H1 (cell line): ENCODE results near the gene GRIP2. TPM values are rescaled to one million over a fixed set of nuclear protein-coding genes. Genes with fewer than 3 reads are reported as not detected.

Experiments used
- CTCF ChIA-PET: fragments of 300-600 bp; sonication (Branson Sonifier 250); formaldehyde crosslinking; loops from one replicate; lab custom pipeline; 2021; ENCODE audit not compliant: partially characterized antibody; lab: Charles Lee
- POLR2A ChIA-PET: fragments of 300-600 bp; sonication (Branson Sonifier 250); formaldehyde crosslinking; loops from one replicate; lab custom pipeline; 2021; ENCODE audit warnings: inconsistent platforms; ENCODE audit not compliant: partially characterized antibody; lab: Charles Lee
- DNase-seq, 2 experiments: peaks; one replicate each; pipeline versions ENCODE4 v3.0.0 to v3.0.0-alpha.2; 2010 to 2022; ENCODE audit warnings: low spot score in 2 of 2, low read depth in 1 of 2, mixed read lengths in 1 of 2
- FAIRE-seq: peaks from 2 replicates; lab custom pipeline; 2011; peaks lifted over from hg19 to GRCh38; lab: Jason Lieb, UNC
- H2AFZ ChIP-seq: 2 replicates; pipeline ENCODE4 v1.8.1; 2012; ENCODE audit warnings: low read length, inconsistent platforms
- H2AK5ac ChIP-seq: 2 replicates; pipeline ENCODE4 v1.6.1; 2013; ENCODE audit warnings: low read depth, low read length
- H2BK120ac ChIP-seq: replicated peaks from 2 replicates; pipeline ENCODE3; 2013; ENCODE audit warnings: low read depth, low read length, inconsistent platforms
- H2BK12ac ChIP-seq: 2 replicates; pipeline ENCODE4 v1.6.1; 2013; ENCODE audit warnings: low read depth, low read length
- H2BK15ac ChIP-seq: 2 replicates; pipeline ENCODE4 v1.6.1; 2013; ENCODE audit warnings: low read length
- H2BK20ac ChIP-seq: 2 replicates; pipeline ENCODE4 v1.6.1; 2013; ENCODE audit warnings: low read length
- H2BK5ac ChIP-seq: 2 replicates; pipeline ENCODE4 v1.6.1; 2013; ENCODE audit warnings: low read depth, low read length
- H3K14ac ChIP-seq: 2 replicates; pipeline ENCODE4 v1.6.1; 2013; ENCODE audit warnings: inconsistent platforms; ENCODE audit not compliant: insufficient read length
- H3K18ac ChIP-seq: 2 replicates; pipeline ENCODE4 v1.6.1; 2013; ENCODE audit warnings: low read length; ENCODE audit errors: extremely low read depth
- H3K23ac ChIP-seq: 2 replicates; pipeline ENCODE4 v1.6.1; 2013; ENCODE audit warnings: inconsistent platforms; ENCODE audit not compliant: insufficient read length
- H3K23me2 ChIP-seq: 2 replicates; pipeline ENCODE4 v1.6.1; 2013; ENCODE audit warnings: low read depth, low read length
- H3K27ac ChIP-seq: 2 replicates; pipeline ENCODE4 v1.6.1; 2011; ENCODE audit warnings: low read depth, low read length, inconsistent platforms
- H3K27me3 ChIP-seq, 4 experiments: replicated peaks in 1 of 4; 1 replicate in 1 of 4; 2 replicates in 3 of 4; pipeline versions ENCODE4 v1.6.1 to v1.8.1; 2011 to 2013; ENCODE audit warnings: low read length in 3 of 4, mild to moderate bottlenecking in 3 of 4, inconsistent platforms in 2 of 4, mixed read lengths in 2 of 4, moderate library complexity in 1 of 4; ENCODE audit not compliant: control insufficient read depth in 3 of 4, insufficient read depth in 3 of 4; ENCODE audit errors: extremely low read depth in 1 of 4
- H3K36me3 ChIP-seq, 4 experiments: 2 replicates each; pipeline versions ENCODE4 v1.6.1 to v1.8.1; 2011 to 2013; ENCODE audit warnings: mild to moderate bottlenecking in 4 of 4, low read length in 3 of 4, moderate library complexity in 2 of 4, control low read depth in 1 of 4, inconsistent platforms in 1 of 4; ENCODE audit not compliant: insufficient read depth in 4 of 4, control insufficient read depth in 2 of 4
- H3K4ac ChIP-seq: replicated peaks from 2 replicates; pipeline ENCODE3; 2013; ENCODE audit warnings: low read length, low read depth, mixed read lengths, inconsistent platforms; ENCODE audit not compliant: insufficient read length
- H3K4me1 ChIP-seq, 4 experiments: replicated peaks in 1 of 4; 1 replicate in 1 of 4; 2 replicates in 3 of 4; pipeline versions ENCODE4 v1.6.1 to v1.8.1; 2011 to 2013; ENCODE audit warnings: low read length in 3 of 4, inconsistent platforms in 2 of 4, mixed read lengths in 1 of 4; ENCODE audit not compliant: insufficient read depth in 4 of 4, control insufficient read depth in 3 of 4
- H3K4me2 ChIP-seq, 2 experiments: 2 replicates each; pipeline versions ENCODE4 v1.6.1 to v1.8.1; 2011 to 2013; ENCODE audit warnings: low read depth in 2 of 2, low read length in 2 of 2, control low read depth in 1 of 2, inconsistent platforms in 1 of 2, mild to moderate bottlenecking in 1 of 2; ENCODE audit not compliant: insufficient read depth in 1 of 2
- H3K4me3 ChIP-seq, 4 experiments: fragments of 200-600, 300-600 bp in 1 of 4; sonication (generic), shearing (Covaris generic), sonication (Bioruptor Twin) in 1 of 4; 2 replicates each; pipeline versions ENCODE4 v1.5.1 to v1.8.1; 2011 to 2016; ENCODE audit warnings: low read length in 4 of 4, low read depth in 3 of 4, control low read depth in 2 of 4, inconsistent platforms in 2 of 4, mild to moderate bottlenecking in 2 of 4, mixed read lengths in 1 of 4, moderate library complexity in 1 of 4; ENCODE audit not compliant: insufficient read depth in 2 of 4; ENCODE audit errors: extremely low read depth in 1 of 4
- H3K56ac ChIP-seq: replicated peaks from 2 replicates; pipeline ENCODE3; 2013; ENCODE audit warnings: low read depth, mild to moderate bottlenecking, mixed read lengths, low read length, inconsistent platforms; ENCODE audit not compliant: insufficient read length
- H3K79me1 ChIP-seq: 2 replicates; pipeline ENCODE4 v1.6.1; 2013; ENCODE audit warnings: low read depth, low read length, control low read depth
- H3K79me2 ChIP-seq, 2 experiments: 2 replicates each; pipeline versions ENCODE4 v1.6.1 to v1.8.1; 2012 to 2013; ENCODE audit warnings: low read length in 2 of 2, mild to moderate bottlenecking in 2 of 2, inconsistent platforms in 1 of 2; ENCODE audit not compliant: insufficient read depth in 2 of 2, control insufficient read depth in 1 of 2
- H3K9ac ChIP-seq, 4 experiments: replicated peaks in 1 of 4; 1 replicate in 1 of 4; 2 replicates in 3 of 4; pipeline versions ENCODE4 v1.6.1 to v1.8.1; 2011 to 2013; ENCODE audit warnings: low read depth in 3 of 4, low read length in 3 of 4, control low read depth in 2 of 4, mild to moderate bottlenecking in 2 of 4, moderate library complexity in 2 of 4, inconsistent platforms in 1 of 4; ENCODE audit errors: extremely low read depth in 1 of 4
- H3K9me3 ChIP-seq, 2 experiments: 2 replicates each; pipeline versions ENCODE4 v1.6.1 to v1.8.1; 2012 to 2013; ENCODE audit warnings: mild to moderate bottlenecking in 2 of 2, moderate library complexity in 2 of 2, control low read depth in 1 of 2, inconsistent platforms in 1 of 2, low read depth in 1 of 2, low read length in 1 of 2, mixed read lengths in 1 of 2; ENCODE audit not compliant: insufficient read depth in 2 of 2
- H4K20me1 ChIP-seq, 2 experiments: replicated peaks in 1 of 2; 2 replicates each; pipeline versions ENCODE3 to v1.8.1; 2011 to 2013; ENCODE audit warnings: inconsistent platforms in 2 of 2, low read length in 2 of 2, mild to moderate bottlenecking in 1 of 2; ENCODE audit not compliant: insufficient read depth in 2 of 2, control insufficient read depth in 1 of 2
- H4K5ac ChIP-seq: 2 replicates; pipeline ENCODE4 v1.6.1; 2013; ENCODE audit warnings: low read length, low read depth, mixed read lengths, inconsistent platforms; ENCODE audit not compliant: insufficient read length
- H4K8ac ChIP-seq: 2 replicates; pipeline ENCODE4 v1.8.0; 2013; ENCODE audit warnings: mild to moderate bottlenecking, moderate library complexity, low read length, inconsistent platforms; ENCODE audit not compliant: insufficient read depth; ENCODE audit errors: extremely low read depth
- H4K91ac ChIP-seq: replicated peaks from 2 replicates; pipeline ENCODE3; 2013; ENCODE audit warnings: low read length, mixed read lengths, inconsistent platforms; ENCODE audit not compliant: insufficient read length
- CHD2 ChIP-seq: IDR thresholded peaks from 2 replicates; pipeline ENCODE4 v1.6.1; 2012; ENCODE audit warnings: low read length, improper control_type of control experiment
- EZH2 ChIP-seq: fragments of 200-600 bp; sonication (generic); IDR thresholded peaks from 2 replicates; pipeline ENCODE4 v1.7.1; 2012; ENCODE audit warnings: low read depth, mild to moderate bottlenecking, moderate library complexity, low read length, inconsistent platforms; ENCODE audit not compliant: severe bottlenecking
- ZNF274 ChIP-seq: IDR thresholded peaks from 2 replicates; pipeline ENCODE4 v1.7.0; 2012; ENCODE audit warnings: low read length, borderline replicate concordance; ENCODE audit errors: extremely low read depth
- whole genome bisulfite sequencing, 2 experiments: shearing (Covaris generic) in 1 of 2; methylation state at CpG; one replicate each; pipeline versions ENCODE4 v1.1.6 to v1.1.7; 2013 to 2015; ENCODE audit warnings: low lambda C conversion rate in 2 of 2, mixed read lengths in 2 of 2, inconsistent platforms in 1 of 2, low coverage in 1 of 2, missing lambda C conversion rate in 1 of 2; ENCODE audit not compliant: insufficient replicate concordance in 2 of 2, insufficient coverage in 1 of 2, insufficient read length in 1 of 2; ENCODE audit errors: extremely low coverage in 1 of 2, missing lambda C conversion rate in 1 of 2; 5-methylcytosine and 5-hydroxymethylcytosine counted together
- polyA plus RNA-seq, 7 experiments: library from polyadenylated mRNA; depleted of rRNA in 3 of 7; stranded (reverse) in 5 of 7; unstranded in 2 of 7; fragments of >200 nt in 5 of 7; fragments of 200-250 nt in 2 of 7; gene quantifications; 1 replicate in 5 of 7; 2 replicates in 1 of 7; 4 replicates in 1 of 7; pipeline versions ENCODE4 v1.2.1 to v1.2.3, GENCODE V29; 2011 to 2013; ENCODE audit warnings: missing spikeins in 2 of 7, mixed read lengths in 2 of 7
- total RNA-seq: library from RNA; stranded (reverse); fragmentation: NEBNext Ultra II Directional; extraction: Animal tissue kit (Norgen Biotek cat#: 25700); gene quantifications from 2 replicates; pipeline ENCODE4 v1.2.1, GENCODE V29; 2021

The GRIP2 gene
- total and polyA plus RNA-seq, 2 of the 8 experiments (the other 6 are each of a cell fraction or from before 2014, with no cell fraction given), result 2.5 to 6.4 TPM

DNA sequence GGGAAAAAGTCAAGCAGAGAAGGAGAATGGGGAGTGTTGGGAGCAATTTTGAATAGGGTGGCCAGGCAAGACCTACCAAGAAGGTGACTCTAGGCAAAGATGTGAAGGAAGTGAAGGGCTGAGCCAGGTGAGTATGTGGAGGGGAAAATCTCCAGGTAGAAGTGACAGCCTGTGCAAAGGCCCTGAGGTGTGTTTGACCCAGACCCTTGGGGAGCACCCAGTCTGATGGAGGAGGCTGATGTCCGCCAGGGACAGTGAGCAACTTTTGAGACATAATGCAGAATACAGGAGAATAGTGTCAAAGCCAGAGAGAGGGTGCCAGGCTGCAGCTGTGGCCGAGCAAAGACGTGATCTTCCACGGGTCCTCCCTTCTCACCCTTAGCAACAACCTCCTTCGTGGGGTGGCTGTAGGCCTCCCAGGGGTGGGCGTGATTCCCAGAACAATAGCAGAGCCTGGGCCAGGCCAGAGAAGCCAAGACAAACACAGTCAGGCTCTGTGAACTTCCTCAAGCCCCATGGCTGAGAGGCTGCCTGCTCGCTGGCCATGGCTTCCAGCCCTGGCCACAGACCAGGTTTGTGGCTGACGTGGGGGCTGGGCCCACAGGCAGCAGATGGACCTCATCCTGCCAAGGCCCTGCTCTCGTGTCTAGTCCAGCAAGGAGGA, 79.7 kb downstream of the GRIP2 start:
- H3K4me3 ChIP-seq, result no peak overlapping the region
- no peak overlapping the region for H4K5ac ChIP-seq
- no peak overlapping the region for H2BK20ac ChIP-seq
- no peaks in the 10 kb centered on the region for H3K79me2 ChIP-seq
- H3K56ac ChIP-seq, result no peak overlapping the region
- no peak for DNase-seq
- no peak for TF ChIP-seq EZH2
- no peak for TF ChIP-seq CHD2
- TF ChIP-seq ZNF274, result no peak
- POLR2A ChIA-PET, result interaction anchor here (1.1 to 1.7 kb wide), 2 partner anchors 58 to 244 kb away, joined by 3 read pairs; partner anchors contain the start of gene SLC6A6
- no peaks in the 10 kb centered on the region for H3K9me3 ChIP-seq
- peaks cover 4 to 16% of the 10 kb centered on the region in 2 experiments for H4K20me1 ChIP-seq
- peaks cover 3% of the 10 kb centered on the region; the same call in 1 of the 2 replicates for H3K79me1 ChIP-seq
- no peak overlapping the region for H3K4ac ChIP-seq
- peak overlapping the region; percentile 5; the same call in 1 of the 2 replicates for H4K8ac ChIP-seq
- no peak overlapping the region for H2BK15ac ChIP-seq
- no peak overlapping the region for H3K27ac ChIP-seq
- no peak overlapping the region for H3K9ac ChIP-seq
- H3K4me1 ChIP-seq, result peaks cover 0 to 8% (median 5%) of the 10 kb centered on the region in 4 experiments; a peak in 5 of 7 replicates
- H2BK5ac ChIP-seq, result no peak overlapping the region
- H2BK120ac ChIP-seq, result no peak overlapping the region
- WGBS, 2 experiments, result 91% methylated on average over 9 of the region's 9 CpGs; no CpG with 5 or more reads in 1 of the 2 experiments
- H2AK5ac ChIP-seq, result no peak overlapping the region
- H3K4me2 ChIP-seq, result no peak overlapping the region
- H4K91ac ChIP-seq, result no peak overlapping the region
- H2BK12ac ChIP-seq, result no peak overlapping the region
- H2AFZ ChIP-seq, result no peak overlapping the region
- peaks cover 16 to 47% (median 32%) of the 10 kb centered on the region in 4 experiments for H3K36me3 ChIP-seq
- CTCF ChIA-PET, result interaction anchor here (1.0 to 4.9 kb wide), 17 partner anchors 8 to 211 kb away, joined by 3 to 49 read pairs (median 8); no protein-coding TSS in a partner anchor
- no peak for FAIRE-seq
- no peak overlapping the region for H3K23ac ChIP-seq
- H3K27me3 ChIP-seq, result no peaks in the 10 kb centered on the region; a peak in 1 of 7 replicates
- no peak overlapping the region for H3K14ac ChIP-seq
- no peak overlapping the region for H3K18ac ChIP-seq
- H3K23me2 ChIP-seq, result no peaks in the 10 kb centered on the region
